HG03432 (cell line): ENCODE results near the gene GTF3C4.

ENCODE experiments used
- ATAC-seq: cut with Tn5 transposase; IDR thresholded peaks from one replicate; pipeline ENCODE4 v1.9.1; 2021; ENCODE audit warnings: mild to moderate bottlenecking, moderate library complexity; ENCODE audit not compliant: unreplicated experiment

GTF3C4 gene

DNA sequence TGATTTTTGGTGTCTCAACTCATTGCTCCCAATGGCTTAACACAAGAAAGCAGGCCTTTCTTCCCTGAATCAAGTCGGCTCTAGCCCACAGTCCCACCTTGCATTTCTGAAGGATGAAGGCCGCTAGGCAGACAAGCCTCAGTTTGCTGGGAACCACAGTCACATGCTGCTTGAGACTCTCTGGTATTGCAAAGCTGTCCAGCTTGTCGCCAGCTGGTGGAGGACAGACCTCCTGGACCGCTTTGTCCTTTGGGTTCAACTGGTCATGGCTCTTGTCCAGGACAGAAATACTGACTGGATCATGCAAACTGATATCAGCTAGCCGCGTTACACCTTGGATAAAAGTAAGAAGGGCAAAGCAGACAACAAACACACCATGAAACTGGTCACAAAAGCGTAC is 23.5 kb upstream of the GTF3C4 start:
- ATAC-seq = no peak

DNA sequence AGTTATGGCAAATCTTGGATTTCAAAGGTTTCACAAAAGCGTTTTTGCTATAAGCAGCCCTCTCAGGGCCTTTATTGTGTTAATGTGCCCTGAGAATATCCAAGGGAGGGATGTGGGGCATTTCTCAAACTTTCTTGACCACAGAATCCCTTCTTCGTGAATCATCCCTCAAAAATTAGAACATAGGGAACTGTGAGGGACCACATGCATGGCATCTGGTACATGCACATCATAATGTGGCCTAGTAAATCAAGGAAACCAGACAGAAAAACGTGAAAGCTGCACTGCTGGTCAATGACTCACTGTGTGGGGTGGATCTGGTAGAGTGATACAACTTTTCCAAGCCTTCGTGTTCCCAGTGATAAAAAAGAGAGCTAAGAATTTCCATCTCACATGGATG is 22.9 kb upstream of the GTF3C4 start:
- ATAC-seq = no peak

DNA sequence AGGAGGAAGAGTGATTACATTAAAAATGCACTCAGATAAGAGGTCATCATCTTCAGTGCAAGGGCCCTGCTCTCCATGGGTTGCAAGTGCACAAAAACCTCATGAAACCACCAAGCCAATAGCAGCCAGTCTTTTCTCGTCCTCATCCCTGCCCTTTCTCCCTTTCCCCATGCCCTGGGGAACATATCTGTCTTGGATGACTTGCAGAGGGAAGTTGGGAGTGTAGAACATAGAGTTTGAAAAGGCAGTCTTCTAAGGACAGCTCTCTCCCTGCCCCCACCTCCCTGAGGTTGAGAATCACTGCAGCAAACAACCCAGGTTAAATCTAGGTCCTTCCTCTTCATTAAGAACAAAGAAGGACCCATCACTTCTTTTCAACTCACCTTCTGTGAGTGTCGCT is 22.5 kb upstream of the GTF3C4 start:
- ATAC-seq = no peak

DNA sequence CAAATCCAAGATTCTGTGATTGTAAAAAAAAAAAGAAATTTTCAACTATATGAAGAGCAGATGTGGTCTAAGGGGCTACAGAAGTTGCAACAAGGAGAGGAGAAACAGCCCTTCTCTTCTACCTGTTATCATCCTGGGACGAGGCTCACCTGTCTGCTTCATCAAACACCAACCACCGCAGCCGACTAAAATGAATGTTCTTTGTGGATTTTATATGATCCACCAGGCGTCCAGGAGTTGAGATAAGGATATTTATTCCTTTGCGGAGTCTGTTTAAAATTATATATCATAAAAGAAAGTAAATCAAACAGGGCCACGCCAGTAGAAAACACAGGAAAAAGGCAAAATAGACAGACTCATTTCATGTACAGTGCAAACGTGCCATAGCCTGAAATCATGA is 22.0 kb upstream of the GTF3C4 start:
- no peak for ATAC-seq

DNA sequence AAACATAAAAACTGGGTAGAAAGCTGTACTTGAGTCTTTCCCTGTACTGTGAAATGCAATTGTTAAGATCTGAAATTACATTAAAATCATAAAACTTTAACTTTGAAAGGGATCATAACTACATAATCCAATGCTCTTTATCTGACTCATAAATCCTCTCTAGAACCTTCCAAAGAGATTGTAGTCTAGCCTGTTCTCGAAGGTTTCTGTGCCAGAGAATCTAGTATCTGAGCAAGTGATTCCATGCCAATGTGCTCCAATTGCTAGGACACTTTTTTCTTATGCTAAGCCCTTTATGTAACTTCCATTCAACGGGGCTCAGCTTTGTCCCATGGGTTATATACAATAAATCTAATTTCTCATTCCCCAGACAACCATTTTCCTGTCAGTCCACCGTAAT is 21.6 kb upstream of the GTF3C4 start:
- ATAC-seq = no peak

DNA sequence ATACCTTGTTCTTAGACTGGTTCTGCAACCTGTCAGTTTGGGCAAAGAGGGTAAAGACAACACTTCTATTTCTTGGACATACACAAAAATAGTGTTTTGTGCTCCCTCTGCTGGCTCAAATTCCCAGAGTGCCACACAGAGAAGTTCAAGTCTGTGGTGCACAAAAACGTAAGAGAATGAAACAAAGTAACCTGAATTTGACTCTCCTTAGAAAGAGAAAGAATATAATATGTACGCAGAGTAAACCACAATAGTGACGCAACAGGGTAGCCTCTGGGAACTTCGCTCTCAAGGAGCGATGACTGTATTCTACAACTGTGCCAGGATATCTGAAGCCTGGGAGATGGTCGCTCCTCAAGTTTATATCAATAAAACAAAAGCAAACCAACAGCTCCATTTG is 19.0 kb upstream of the GTF3C4 start:
- no peak for ATAC-seq

DNA sequence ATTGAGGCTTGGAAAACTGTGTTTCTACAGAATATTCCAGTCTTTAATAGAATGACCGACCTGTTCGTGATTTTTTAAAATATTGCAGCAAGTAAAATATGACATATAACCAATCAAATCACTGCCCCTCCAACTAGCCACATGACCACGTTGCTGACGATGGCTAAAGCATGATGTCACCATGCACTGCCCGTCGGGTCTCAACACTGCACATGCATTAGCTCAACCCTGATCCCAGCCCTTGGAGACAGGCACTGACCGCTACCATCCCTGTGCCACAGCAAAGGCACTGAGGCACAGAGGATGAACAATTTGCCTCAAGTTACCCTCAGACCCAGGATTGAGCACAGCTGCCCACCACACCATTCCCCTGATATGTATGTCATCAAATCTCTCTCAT is 14.0 kb upstream of the GTF3C4 start:
- ATAC-seq = no peak

DNA sequence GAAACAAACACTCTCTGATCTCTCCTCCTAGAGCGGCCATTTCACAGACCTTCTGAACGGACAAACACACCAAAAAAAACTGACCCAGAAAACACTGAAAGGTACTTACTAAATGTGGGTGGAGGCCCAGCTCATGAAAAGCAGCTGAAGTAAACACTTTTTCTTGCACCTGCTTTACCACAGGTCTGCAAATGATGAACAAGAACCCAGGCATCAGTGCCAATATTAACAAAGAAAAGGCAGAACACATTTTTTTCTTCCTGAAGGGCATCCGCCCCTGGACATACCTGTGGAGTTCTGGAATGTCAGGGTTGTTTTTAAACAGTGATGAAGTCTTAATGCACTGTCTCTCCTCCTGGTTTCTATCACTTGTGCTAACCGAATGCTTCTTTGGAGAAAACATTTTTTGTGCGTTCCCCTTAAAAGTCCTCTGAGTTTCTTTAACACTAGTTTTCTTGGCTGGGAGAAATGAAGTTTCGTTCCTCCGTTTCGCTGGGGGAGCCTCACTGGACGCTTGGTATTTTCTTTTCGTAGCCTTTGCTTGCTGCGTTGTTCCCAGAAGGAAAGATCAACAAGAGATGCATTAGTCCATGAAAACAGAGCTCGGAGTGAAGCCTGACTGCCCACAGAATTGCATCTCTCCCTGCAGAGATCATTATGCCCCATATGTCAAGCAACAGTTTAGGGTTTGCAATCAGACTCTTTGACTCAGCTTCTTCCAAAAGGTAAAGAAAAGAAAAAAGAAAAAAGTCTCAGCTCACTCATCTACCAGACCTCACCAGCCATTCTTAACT is 7.9 kb upstream of the GTF3C4 start:
- no peak for ATAC-seq

DNA sequence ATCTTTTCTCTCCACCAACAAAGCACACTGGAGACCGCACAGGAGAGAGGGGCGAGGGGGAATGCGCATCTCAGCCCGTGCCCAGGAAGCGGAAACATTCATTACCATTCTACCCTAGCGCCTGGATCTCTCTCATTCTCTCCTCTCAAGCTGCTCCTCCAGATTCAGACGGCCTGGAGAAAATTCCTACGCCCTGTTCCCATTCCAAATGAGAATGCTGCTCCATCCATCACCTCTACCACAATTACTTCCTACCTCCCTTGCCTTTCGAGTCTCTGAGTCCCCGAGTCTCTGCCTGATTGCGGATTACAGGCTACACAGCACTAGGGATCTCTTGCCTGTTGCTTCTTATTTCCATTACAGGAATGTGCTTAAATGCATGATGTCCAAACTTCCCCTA is 7.1 kb upstream of the GTF3C4 start:
- no peak for ATAC-seq

DNA sequence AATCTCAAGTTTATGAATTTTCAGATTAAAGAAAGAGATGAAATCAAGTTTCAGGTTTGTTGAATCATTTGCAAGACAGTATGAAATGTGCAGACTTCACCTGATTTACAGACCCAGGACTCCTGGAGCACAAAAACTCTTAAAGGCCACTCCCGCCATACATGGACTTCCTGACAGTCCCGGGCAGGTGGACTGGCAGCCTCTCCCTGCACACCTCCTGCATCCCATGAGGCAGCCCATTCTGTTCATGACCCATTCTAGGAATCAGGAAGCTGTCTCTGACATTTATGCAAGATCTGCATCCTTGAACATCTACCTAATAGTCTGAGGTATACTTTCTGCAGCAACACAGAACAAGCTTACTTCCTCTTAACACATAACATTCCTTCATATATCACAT is 6.4 kb upstream of the GTF3C4 start:
- no peak for ATAC-seq

DNA sequence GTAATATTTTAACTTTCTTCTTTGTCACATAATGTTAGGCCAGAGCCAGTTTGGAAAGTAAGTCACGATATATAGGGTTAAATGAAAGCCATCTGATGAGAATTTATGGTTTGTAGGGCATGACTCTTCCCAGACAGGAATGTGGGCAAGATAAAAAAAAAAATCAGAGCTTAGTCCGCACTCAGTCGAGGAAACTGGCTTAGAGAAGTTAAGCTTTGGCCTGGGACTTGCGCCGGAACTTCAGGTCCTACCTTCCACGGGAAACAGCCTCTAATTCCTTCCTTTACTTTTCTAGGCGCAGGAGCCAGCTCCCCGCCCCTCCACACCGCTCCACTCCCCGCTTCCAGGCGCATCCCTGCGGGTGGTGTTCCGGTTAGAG is 956 bp upstream of the GTF3C4 start:
- ATAC-seq = no peak

DNA sequence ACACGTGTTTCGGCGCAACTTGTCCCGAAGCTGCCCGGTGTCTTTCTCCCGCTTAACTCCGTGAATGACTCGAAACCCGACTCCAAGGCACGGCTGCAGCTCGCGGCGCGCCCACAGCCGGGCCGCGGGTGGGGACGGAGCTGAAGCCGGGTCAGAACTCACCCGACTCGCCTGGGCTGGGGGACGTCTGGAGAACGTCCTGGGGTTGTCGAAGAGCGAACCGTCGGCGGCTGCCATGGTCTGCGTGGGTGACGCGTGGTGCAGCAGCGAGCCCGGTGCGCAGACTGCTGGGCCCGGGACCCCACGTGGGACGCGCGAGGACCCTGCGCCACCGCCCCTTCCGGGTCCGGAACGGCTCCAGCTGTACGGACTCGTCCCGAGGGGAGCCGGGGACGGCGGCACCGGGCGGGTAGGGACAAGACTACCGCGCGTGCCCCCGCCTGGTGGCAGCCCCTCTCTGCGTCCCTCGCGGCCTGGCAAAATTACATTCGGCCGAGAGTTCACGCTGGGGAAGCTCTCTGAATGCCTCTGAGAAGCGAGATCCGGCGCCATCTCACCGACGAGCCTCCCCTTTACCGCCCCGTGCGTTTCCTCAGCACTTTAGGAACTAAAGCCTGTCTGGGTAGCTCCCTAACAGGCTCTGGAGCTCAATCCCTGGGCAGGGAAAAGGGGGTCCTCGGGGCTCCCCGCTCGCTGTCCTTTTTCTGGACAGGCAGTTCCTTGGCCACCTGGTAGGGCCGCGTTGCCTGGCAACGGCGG is 387 bp upstream of the GTF3C4 start, which contains the start of gene DDX31:
DDX31 (minus strand) TSS at position 286 of the 759 bp plus-strand sequence; CDS start at position 237, 49 bp downstream.
- peak; percentile 80 for ATAC-seq

DNA sequence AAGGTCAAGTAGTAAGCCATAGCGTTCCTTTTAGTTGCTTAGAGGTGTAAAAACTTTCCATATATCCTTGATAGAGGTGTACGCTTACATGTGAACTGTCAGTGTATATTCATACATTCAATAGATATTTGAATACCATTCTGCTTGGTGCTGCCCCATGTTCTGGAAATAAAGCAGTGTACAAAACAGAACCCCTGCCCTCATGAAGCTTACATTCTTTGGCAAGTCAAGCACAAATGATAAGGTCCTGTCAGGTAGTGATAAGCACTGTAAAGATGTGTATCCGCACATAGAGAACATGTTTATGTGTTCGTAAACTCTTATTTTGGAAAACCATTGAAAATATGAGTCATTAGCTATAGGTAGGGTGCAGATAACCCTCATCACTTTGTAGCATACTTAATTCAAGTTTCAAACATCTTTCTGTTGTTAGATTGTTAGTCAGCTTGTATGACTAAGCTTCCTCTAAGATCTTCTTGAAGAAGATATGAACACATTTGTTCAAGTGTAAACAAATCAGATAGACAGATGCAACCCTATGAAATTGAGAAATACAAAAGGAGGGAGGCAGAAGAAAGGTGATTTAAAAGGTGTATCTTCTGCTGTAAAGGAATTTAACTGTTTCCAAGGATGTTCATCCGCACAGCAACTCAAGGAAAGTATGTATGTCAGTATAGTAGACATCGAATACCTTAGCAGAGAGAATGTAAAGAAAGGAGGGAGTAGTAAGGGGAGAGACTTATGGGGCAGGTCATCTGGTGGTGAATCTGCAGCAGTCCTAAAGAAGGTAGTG is 1.6 kb downstream of the GTF3C4 start:
- ATAC-seq = no peak

DNA sequence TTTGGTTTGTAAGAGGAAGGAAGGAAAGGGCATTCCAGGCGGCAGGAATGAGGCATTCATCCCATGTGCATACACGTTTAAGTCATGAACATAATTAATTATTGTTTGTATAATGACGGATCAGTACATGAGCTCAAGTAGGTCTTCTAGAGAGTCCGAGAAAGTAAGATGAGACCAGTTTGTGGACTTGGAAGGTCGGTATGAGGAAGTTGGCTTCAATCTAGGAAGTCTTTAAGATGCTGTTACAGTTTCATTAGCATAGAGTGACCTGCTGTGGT is 2.1 kb downstream of the GTF3C4 start:
- no peak for ATAC-seq

DNA sequence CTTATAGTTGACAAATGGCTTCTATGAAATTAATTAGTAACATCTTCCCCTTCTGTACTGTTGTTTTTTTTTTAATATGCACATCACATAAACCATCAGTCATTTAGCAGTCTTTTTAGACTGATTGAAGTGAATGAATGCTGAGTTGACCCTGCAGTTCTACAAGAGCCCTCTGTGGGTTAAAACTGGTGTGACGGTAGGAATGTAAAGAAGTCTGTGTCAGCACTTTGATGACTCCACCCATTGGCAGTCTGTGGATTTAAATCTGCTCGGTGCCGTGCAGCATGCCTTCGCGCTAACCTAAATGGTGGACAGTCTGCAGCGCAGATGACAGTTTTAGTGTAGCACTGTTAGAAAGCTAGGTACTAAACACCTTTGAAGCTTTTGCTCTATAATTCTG is 3.1 kb downstream of the GTF3C4 start:
- ATAC-seq = no peak

DNA sequence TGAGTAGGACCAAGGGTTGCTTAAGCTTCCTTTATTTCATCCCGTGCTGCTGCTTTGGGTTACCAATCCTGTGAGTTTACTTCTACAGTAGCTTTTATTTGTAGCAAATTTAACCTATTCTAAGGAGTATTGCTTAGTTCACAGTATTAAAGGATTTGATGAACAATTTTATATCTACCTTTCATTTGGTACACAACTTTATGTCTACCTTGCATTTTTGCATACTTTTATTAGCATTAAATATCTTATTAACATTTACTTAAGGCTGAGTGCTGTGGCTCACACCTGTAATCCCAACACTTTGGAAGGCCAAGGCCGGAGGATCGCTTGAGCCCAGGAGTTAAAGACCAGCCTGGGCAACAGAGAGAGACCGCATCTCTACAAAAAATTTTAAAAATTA is 4.2 kb downstream of the GTF3C4 start:
- no peak for ATAC-seq

DNA sequence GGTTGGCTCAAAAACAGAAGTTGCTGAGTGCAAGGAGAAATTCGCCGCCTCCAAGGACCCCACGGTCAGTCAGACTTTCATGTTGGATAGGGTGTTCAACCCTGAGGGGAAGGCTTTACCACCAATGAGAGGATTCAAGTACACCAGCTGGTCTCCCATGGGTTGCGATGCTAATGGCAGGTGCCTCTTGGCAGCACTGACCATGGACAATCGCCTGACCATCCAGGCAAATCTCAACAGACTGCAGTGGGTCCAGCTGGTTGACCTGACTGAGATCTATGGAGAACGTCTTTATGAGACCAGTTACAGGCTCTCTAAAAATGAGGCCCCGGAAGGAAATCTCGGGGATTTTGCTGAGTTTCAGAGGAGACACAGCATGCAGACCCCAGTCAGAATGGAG is 7.7 kb downstream of the GTF3C4 start:
- no peak for ATAC-seq

DNA sequence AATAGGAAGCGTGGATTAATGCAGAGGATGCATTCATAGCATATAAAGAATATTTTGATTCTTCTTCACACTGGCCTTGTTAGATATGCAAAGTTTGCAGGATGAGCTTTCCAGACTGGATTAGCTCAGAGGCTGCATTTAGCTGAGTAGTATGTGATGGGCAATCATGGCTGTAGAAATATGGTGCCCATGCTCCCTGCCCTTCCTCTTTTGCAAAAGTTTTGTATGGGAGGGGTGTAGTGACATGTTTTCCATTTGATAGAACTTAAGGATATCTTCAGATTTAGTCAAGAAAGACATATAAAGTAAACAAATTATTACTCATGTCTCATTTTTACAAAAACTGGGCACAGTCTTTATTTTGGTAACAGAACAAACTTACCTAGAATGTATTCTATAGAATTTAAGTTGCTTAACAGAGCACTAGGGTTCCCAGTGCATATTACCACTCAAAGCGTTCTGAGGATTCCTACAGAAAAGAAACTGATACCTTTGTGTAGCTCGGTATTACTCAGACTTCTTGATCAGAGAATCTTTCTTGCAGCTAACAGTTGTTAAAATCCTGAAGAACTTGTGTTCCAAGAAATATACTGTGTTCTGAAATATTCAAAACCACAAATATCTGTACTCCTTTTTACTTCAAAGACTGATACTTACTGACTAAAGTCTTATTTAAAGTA is 9.8 kb downstream of the GTF3C4 start:
- no peak for ATAC-seq

DNA sequence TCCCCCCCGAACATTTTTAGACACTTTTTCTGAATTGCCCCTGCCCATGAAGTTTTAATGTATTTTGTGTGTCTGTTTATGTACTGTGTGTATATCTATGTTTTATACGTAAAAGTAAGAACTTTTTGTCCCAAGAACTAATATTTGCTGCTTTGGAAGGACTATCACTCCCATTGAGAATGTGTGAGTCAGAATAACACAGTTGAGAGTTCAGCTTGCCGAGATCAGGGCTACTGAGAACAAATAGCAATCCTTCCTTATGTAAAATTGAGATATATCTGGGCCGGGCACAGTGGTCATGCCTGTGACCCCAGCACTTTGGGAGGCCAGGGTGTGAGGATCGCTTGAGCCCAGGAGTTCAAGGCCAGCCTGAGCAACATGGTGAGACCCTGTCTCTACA is 11.3 kb downstream of the GTF3C4 start:
- no peak for ATAC-seq

DNA sequence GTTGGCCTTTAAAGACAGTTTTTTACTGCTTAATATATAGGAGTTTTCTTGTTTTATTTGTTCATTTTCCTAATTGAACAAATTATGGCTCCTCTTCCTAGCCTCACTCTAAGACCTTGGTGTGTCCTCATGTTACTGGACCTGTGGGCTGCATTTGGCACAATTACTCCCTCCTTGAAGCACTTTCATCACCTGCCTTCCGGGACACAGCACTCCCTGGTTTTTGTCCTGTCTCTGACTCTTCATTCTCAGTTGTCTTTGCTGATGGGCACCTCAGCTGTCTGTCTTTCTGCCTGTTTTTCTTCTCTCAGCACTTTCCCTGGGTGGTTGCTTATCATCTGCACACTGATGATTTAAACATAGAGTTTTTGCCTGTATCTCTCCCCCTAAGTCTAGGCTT is 13.6 kb downstream of the GTF3C4 start:
- ATAC-seq = no peak

DNA sequence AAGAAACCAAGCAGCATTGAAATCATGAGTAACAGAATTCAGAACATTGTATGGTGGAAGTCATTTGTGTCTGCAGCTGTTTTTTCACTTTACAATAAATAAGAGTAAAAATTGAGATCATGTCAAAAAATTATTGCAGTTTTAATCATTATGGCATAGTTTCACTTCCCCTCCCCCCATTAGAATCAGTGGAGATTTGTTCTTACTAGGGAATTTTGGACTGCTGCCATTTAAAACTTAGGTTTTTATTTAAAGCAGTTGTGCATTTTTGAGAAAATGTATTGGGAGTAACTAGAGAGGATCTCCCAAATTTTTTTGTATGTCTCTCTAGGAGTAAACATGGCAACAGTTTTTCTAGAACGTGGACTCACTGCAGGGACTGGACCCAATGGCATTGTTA is 20.4 kb downstream of the GTF3C4 start:
- no peak for ATAC-seq
